ENCODE results near the gene CASK. TPM values are rescaled to one million over a fixed set of nuclear protein-coding genes. Genes with fewer than 3 reads are reported as not detected.
"Not testable (repeated sequence)": the region's sequence is repeated elsewhere in the genome, so short reads cannot be mapped to it uniquely, and the experiment has no call there.

Gene CASK
- total RNA-seq, 4 donors from 2014 or later, result 34.3 to 52.8 (median 40.7) TPM

GRCh38 chrX:41616935-41617334 lies 306.4 kb downstream of the CASK start:
- Histone ChIP-seq H3K4me3 (no peak overlapping the region), H3K27ac (no peak overlapping the region), H3K9me3 (no peaks in the 10 kb centered on the region), H3K36me3 (no peaks in the 10 kb centered on the region), H3K27me3 (peaks cover 0 to 4% of the 10 kb centered on the region in 2 donors), H3K4me1 (no peaks in the 10 kb centered on the region)
- WGBS, 2 donors, result 85 to 95% methylated on average over 3 of the region's 3 CpGs
- TF ChIP-seq POLR2A (IDR thresholded peaks at IDR 0.05), result no peak
- TF ChIP-seq CTCF (IDR thresholded peaks at IDR 0.05), result no peak
- TF ChIP-seq EP300 (IDR thresholded peaks at IDR 0.05), result no peak
- no peak for DNase-seq (ENCODE audit: low spot score in 2 of 2)

- Histone ChIP-seq H3K4me3 (no peak overlapping the region), H3K27ac (no peak overlapping the region), H3K4me1 (no peaks in the 10 kb centered on the region), H3K9me3 (no peaks in the 10 kb centered on the region), H3K27me3 (peaks cover 0 to 4% of the 10 kb centered on the region in 2 donors), H3K36me3 (no peaks in the 10 kb centered on the region)
- TF ChIP-seq POLR2A (IDR thresholded peaks at IDR 0.05) (no peak), CTCF (IDR thresholded peaks at IDR 0.05) (no peak), EP300 (IDR thresholded peaks at IDR 0.05) (no peak)
- no peak for DNase-seq (ENCODE audit: low spot score in 2 of 2)
Observed at GRCh38 chrX:41616255-41616654, 307.1 kb downstream of the CASK start.

- H3K27me3 ChIP-seq, result no peaks in the 10 kb centered on the region
Observed at GRCh38 chrX:41608244-41608643, 315.1 kb downstream of the CASK start.

GRCh38 chrX:41607264-41607832 lies 316.0 kb downstream of the CASK start:
- no peaks in the 10 kb centered on the region for H3K4me1 ChIP-seq
- no peaks in the 10 kb centered on the region for H3K9me3 ChIP-seq
- no peak overlapping the region for H3K27ac ChIP-seq
- DNase-seq (ENCODE audit: low spot score in 2 of 2), result no peak
- H3K27me3 ChIP-seq, result no peaks in the 10 kb centered on the region
- H3K36me3 ChIP-seq, result no peaks in the 10 kb centered on the region
- no peak for TF ChIP-seq EP300 (IDR thresholded peaks at IDR 0.05)
- no peak overlapping the region for H3K4me3 ChIP-seq
- 81 to 93% methylated on average over 2 of the region's 2 CpGs for WGBS, 2 donors

More at GRCh38 chrX:41608244-41608643, 315.1 kb downstream of the CASK start:
- no peak overlapping the region for H3K4me3 ChIP-seq
- no peaks in the 10 kb centered on the region for H3K4me1 ChIP-seq
- H3K27ac ChIP-seq, result no peak overlapping the region
- DNase-seq (ENCODE audit: low spot score in 2 of 2), result no peak
- H3K36me3 ChIP-seq, result no peaks in the 10 kb centered on the region
- H3K9me3 ChIP-seq, result no peaks in the 10 kb centered on the region
- 80 to 96% methylated on average over 1 of the region's 1 CpG for WGBS, 2 donors
- TF ChIP-seq POLR2A (IDR thresholded peaks at IDR 0.05), result no peak

- H3K9me3 ChIP-seq; H3K27ac ChIP-seq; H3K4me3 ChIP-seq; H3K4me1 ChIP-seq; DNase-seq (ENCODE audit: low spot score in 2 of 2); H3K27me3 ChIP-seq; H3K36me3 ChIP-seq: not testable (repeated sequence)
- WGBS, 2 donors, result 93% methylated on average over 4 of the region's 4 CpGs
Observed at GRCh38 chrX:41606057-41606456, 317.3 kb downstream of the CASK start.

GRCh38 chrX:41604766-41605543 lies 318.4 kb downstream of the CASK start:
- Histone ChIP-seq H3K27ac (no peak overlapping the region), H3K9me3 (no peaks in the 10 kb centered on the region), H3K27me3 (no peaks in the 10 kb centered on the region), H3K36me3 (no peaks in the 10 kb centered on the region), H3K4me3 (no peak overlapping the region), H3K4me1 (no peaks in the 10 kb centered on the region)
- 44 to 75% methylated on average over 1 of the region's 1 CpG for WGBS, 2 donors
- no peak for TF ChIP-seq EP300 (IDR thresholded peaks at IDR 0.05)
- TF ChIP-seq CTCF (IDR thresholded peaks at IDR 0.05), result no peak
- no peak for TF ChIP-seq POLR2A (IDR thresholded peaks at IDR 0.05)
- DNase-seq (ENCODE audit: low spot score in 2 of 2), result no peak

All from tibial nerve (tissue), 4 donors.